Measurements from ENCODE around the gene OR2A25.

GRCh38 chr7:144122876-144123275, 53.3 kb downstream of the OR2A25 start, which contains the start of gene OR2A14:
- TF ChIP-seq CREB1 (IDR thresholded peaks at IDR 0.05; ENCODE audit: low read depth), result no peak
- TF ChIP-seq TAF1 (IDR thresholded peaks at IDR 0.05; ENCODE audit: low read depth), result no peak
